GM12872 (cell line): ENCODE data around the gene AATK.

ENCODE experiments used
- TF ChIP-seq, protein P1 (sequence below): IDR thresholded peaks from 3 replicates; pipeline ENCODE4 v1.5.1; 2011; ENCODE audit warnings: low read depth, mild to moderate bottlenecking, low read length, moderate library complexity; ENCODE audit not compliant: insufficient read depth

AATK gene

DNA sequence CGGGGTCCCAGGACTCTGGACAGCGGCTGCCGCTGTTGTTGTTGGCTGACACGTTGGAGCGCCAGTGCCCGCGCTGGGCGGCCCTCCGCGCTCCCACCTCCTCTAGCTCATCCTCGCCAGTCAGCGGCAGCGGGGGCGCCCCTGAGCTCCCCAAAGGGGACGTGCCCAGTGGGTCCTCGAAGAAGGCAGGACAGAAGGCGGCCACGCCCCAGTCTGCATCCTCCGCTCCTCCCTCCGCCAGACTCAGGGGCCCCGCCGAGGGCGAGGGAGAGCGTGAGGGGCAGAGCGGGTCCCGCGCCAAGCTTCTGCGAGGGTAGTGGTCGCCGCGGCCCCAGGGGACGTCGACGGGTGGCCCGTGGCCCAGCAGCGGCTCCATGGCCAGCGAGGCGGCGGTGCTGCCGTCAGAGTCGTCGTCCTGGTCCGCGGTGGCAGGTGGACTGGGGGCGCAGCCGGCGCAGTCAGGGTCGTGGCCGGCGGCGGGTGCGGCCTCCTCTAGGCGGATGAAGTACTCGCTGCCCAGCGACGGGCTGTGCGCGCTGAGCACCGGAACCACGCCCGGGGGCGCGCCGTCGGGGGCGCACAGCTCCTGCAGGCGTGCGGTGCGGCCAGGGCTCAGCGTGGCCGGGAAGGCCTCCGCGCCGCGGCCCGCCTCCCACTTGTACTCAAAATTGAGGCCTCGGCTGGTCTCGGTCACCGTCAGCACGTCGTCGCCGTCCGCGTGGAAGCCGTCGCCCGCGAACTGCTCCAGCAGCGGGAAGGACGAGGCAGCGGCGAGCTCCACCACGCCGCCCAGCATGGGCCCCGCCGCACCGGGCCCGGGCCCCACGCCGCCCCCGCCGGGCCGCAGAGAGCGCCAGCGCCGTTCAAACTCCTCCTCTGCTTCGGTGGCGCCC, 43.9 kb downstream of the AATK start:
- TF ChIP-seq, protein P1, sequence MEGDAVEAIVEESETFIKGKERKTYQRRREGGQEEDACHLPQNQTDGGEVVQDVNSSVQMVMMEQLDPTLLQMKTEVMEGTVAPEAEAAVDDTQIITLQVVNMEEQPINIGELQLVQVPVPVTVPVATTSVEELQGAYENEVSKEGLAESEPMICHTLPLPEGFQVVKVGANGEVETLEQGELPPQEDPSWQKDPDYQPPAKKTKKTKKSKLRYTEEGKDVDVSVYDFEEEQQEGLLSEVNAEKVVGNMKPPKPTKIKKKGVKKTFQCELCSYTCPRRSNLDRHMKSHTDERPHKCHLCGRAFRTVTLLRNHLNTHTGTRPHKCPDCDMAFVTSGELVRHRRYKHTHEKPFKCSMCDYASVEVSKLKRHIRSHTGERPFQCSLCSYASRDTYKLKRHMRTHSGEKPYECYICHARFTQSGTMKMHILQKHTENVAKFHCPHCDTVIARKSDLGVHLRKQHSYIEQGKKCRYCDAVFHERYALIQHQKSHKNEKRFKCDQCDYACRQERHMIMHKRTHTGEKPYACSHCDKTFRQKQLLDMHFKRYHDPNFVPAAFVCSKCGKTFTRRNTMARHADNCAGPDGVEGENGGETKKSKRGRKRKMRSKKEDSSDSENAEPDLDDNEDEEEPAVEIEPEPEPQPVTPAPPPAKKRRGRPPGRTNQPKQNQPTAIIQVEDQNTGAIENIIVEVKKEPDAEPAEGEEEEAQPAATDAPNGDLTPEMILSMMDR = no peak

DNA sequence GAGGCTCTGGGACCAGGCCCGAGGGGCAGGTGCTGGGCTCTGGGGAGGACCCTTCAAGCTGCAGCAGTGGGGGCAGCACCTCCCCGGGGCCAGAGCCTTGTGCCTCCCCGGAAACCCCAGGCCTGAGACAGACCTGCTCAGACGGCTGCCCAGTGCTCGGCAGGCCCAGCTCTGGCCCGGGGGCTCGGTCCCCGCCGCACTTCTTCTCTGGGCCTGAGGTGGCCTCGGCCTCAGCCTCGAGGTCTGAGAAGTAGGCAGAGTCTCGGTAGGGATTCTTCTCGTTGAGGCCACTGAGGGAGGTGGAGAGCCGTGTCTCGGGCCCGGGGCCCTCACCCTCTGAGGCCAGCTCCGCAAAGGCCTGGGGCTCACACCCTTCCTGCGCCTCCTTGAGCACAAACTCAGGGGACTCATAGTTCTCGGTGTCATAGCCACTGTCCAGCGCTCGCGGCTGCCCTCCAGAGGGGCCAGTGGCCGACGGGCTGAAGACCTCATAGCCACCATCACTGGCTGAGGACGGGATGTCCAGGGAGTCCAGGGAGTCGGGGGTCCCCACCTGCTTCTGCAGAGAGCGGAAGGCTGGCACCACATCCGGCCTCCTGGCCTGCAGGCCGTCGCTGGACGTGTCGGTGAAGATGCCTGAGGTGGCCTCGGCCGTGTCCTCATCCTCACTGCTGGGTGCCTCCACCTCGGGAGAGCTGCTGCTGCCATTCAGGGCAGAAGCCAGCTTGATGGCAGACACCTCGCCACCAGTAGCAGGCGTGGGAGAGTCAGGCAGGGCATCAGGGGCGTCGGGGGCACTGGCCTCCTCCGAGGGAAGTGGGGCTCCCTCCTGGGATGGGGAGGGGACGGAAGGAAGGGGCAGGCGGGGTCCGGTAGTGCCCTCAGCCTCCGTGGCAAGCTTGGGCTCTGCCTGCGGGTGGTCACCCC, 45.1 kb downstream of the AATK start:
- TF ChIP-seq, protein P1 = no peak

DNA sequence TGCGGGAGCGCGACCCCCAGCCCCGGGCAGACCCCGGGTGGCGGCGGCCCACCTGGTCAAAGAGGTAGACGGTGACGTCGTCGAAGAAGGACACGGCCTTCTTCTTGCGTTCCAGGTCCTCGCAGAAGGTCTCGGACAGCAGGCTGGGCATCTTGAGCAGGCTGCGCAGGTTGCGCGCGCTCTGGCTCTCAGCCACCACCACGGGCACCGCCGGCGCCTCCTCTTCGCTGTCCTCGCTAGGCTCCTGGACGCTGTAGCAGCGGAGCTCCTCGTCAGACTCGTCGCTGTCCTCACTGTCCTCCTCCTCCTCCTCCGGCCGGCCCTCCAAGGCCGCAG, 45.9 kb downstream of the AATK start:
- TF ChIP-seq, protein P1 = no peak

DNA sequence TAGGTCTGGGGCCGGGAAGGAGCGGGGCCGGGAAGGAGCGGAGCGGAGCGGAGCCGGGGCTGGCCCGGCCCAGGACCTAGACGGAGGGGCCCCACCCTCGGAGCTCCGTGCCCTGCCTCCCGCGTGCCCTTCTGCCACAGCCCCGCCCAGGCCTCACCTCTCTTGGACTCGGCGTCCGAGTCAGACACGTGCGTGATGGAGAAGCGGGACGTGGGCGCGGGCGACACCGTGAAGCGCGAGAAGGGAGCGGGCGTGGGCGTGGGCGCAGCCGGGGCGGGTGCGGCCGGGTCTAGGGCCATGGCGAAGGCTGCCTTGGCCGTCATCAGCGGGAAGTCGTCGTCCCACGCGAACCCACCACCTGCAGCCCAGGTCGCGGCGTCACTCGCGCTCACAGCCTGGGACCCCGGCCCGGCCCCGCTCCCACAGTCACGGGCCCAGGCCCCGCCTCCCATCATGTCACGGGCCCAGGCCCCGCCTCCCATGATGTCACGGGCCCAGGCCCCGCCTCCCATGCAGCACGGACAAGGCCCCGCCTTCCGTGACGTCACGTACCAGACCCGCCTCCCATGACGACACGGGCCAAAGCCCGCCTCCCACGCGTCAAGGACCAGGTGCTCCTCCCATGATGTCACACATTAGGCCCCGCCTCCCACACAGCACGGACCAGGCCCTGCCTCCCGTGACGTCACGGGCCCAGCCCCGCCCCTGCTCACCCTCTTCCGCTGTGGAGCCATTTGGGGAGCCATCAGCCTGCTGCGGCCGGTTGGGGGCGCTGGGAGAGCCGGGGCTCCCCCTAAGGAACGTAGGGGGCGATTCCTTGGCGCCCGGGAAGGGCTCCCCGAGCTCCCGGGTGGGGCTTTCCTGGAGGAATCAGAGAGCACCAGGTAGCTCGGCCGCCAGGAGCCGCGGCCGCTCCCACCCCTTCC, 46.5 kb downstream of the AATK start:
- TF ChIP-seq, protein P1 = no peak

DNA sequence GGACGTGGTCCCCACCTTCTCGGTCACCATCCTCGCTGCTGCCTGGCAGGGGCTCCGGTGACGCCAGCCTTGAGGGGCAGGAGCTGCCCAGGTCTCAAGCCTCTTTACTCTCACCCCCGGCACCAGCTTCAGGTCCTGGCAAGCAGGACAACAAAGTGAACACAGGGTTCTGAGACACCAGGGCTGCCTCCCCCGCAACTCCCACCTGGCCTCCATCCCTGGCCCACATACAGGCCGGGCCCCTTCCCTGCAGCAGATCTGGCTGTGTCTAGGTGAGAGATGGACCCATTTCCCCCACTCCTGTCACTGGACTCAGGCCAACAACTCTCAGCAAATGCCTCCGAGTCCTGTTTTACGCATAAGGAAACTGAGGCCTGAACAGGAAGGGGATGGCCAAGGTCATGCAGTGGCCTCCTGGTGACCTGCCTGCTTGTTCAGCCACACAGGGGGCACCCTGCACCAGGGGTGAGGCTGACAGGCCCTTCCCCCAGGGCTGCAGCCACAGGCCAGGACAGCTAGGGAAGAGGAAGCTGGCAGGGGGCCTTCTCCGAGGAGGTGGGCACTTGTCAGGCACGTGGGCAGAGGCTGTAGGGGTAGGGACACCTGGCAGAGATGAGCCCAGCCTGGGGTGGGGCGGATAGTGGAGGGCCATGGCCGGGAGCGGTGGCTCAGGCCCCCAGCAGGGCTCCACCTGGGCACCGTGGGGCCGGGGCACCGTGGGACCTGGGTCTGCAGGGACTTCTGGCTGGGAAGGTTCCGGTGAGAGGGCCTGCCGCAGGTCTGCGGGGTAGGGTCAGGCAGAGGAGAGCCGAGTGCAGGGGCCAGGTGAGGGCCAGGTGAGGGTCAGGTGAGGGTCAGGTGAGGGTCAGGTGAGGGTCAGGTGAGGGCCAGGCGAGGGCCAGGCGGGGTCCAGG, 47.5 kb downstream of the AATK start:
- TF ChIP-seq, protein P1 = no peak

DNA sequence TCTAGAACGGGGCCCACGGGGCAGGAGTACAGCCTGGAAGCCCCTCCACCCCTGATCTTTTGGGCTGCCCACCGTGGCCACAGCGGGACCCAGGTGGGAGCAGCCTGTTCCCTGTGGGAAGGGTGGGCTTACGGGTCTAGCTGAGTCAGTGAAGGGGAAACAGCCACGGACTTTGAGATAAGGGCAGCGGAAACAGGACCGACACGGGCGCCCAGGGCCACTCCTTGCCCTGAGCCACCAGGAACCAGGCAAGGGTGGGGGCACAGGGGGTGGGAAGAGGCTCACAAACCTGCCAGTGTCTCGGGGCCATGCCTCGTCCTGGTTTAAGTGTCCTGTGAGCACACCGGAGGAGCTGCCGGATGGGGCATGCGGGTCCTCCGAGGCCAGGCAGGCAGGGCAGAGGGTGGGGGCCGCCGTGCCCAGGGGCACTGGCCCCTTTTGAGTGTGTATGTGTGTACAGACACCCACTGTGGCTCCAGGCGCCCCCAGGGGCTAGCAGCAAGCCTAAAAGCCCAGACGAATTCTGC, 48.3 kb downstream of the AATK start:
- TF ChIP-seq, protein P1 = no peak
